Esophagus muscularis mucosa (tissue), 4 donors: ENCODE measurements around the gene NALCN. TPM values are rescaled to one million over a fixed set of nuclear protein-coding genes. Genes with fewer than 3 reads are reported as not detected.

ENCODE experiments used
- DNase-seq: peaks from one replicate; pipeline ENCODE4 v3.0.0-alpha.2; 2017; ENCODE audit errors: extremely low spot score
- H3K27ac ChIP-seq, 4 donors: fragments of 200-600 bp; sonication (generic); replicated peaks in 1 of 4; 1 replicate in 3 of 4; 2 replicates in 1 of 4; pipeline ENCODE4 v1.5.1; 2016 to 2019; ENCODE audit warnings: mild to moderate bottlenecking in 1 of 4
- H3K27me3 ChIP-seq, 4 donors: fragments of 200-600 bp; sonication (generic); one replicate each; pipeline versions ENCODE4 v1.5.1 to v1.6.0; 2016 to 2019
- H3K36me3 ChIP-seq, 4 donors: fragments of 200-600 bp; sonication (generic); one replicate each; pipeline ENCODE4 v1.5.1; 2016 to 2019
- H3K4me1 ChIP-seq, 4 donors: fragments of 200-600 bp; sonication (generic); one replicate each; pipeline ENCODE4 v1.5.1; 2016 to 2019
- H3K4me3 ChIP-seq, 4 donors: fragments of 200-600 bp; sonication (generic); 1 replicate in 2 of 4; 2 replicates in 2 of 4; pipeline ENCODE4 v1.5.1; 2016 to 2019; ENCODE audit warnings: mild to moderate bottlenecking in 4 of 4, moderate library complexity in 1 of 4
- H3K9me3 ChIP-seq, 4 donors: fragments of 200-600 bp; sonication (generic); 1 replicate in 3 of 4; 2 replicates in 1 of 4; pipeline ENCODE4 v1.5.1; 2016 to 2019
- EP300 ChIP-seq: sonication (generic); formaldehyde crosslinking; IDR thresholded peaks from one replicate; pipeline ENCODE4 v1.6.1; 2017; ENCODE audit warnings: antibody characterized with exemption
- POLR2A ChIP-seq: fragments of 450-650 bp; IDR thresholded peaks from one replicate; pipeline ENCODE4 v1.6.1; 2017; ENCODE audit warnings: antibody characterized with exemption, moderate library complexity, mild to moderate bottlenecking, low read depth
- POLR2AphosphoS5 ChIP-seq, 2 donors: sonication (generic); formaldehyde crosslinking; IDR thresholded peaks; one replicate each; pipeline ENCODE4 v1.6.1; 2017; ENCODE audit warnings: antibody characterized with exemption in 2 of 2
- WGBS: methylation state at CpG from one replicate; pipeline ENCODE4 v1.1.5; 2018; 5-methylcytosine and 5-hydroxymethylcytosine counted together
- intact Hi-C: fragments of 100-400 bp; cut with DNase I; formaldehyde crosslinking; loops from one replicate; pipeline ENCODE4 v1.15.1; 2023
- total RNA-seq, 4 donors: library from RNA; depleted of rRNA; stranded (reverse); fragments of >200 nt; gene quantifications; one replicate each; pipeline versions ENCODE4 v1.1.0 to v1.2.1, GENCODE V29; 2016
- TF ChIP-seq, protein P1 (sequence below), 3 experiments: fragments of 200-600 bp in 2 of 3; fragments of 450-650 bp in 1 of 3; sonication (generic) in 2 of 3; IDR thresholded peaks; one replicate each; pipeline ENCODE4 v1.5.1; 2017 to 2019; ENCODE audit warnings: antibody characterized with exemption in 3 of 3, mild to moderate bottlenecking in 2 of 3, moderate library complexity in 1 of 3

NALCN gene
- total RNA-seq, 4 donors from 2014 or later: 0.42 to 0.83 (median 0.54) TPM

DNA sequence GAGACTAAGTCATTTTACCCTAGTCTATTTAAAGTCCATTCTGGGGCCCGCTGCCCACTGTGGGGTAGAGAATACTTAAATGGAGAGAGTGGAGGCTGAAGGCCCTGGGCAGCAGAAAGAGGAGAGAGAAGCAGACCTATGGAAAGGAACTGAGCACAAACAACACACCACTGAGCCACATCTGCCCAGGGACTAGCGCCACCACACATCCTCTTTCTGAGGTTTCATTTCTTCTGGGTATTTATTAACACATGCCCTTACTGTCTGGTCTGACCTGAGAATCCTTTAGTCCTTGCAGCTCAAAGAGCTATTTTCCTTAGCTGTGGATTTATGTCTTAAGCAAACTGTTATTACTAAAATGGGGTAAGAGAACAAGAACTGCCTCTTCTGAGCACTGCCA, 154.0 kb downstream of the NALCN start:
- no peaks in the 10 kb centered on the region for H3K4me1 ChIP-seq
- TF ChIP-seq POLR2A: no peak
- H3K27me3 ChIP-seq: no peaks in the 10 kb centered on the region
- H3K9me3 ChIP-seq: no peaks in the 10 kb centered on the region
- no peak overlapping the region for H3K27ac ChIP-seq
- DNase-seq: no peak
- intact Hi-C loops: no loop called here
- WGBS: 85% methylated on average over 2 of the region's 2 CpGs
- H3K4me3 ChIP-seq: no peak overlapping the region
- H3K36me3 ChIP-seq: no peaks in the 10 kb centered on the region

DNA sequence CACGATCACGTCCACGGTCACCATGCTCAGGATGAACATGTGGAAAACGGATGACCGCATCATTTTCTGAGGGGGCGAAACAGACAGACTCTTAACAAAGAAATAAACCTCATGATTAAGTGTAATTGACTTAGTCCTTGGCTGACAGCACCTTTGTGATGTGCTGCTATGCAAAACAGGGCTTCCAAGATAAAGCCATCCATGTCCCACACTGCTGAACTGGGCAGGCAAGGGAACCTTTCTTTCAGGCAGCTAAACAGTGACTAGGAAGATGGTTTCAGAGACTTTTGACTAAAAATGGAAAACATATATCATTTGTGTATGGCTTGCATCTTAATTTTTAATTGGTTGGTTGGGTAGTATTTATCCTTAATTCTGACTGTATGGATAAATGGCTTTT, 157.8 kb downstream of the NALCN start:
- DNase-seq: no peak
- Histone ChIP-seq H3K4me1 (no peaks in the 10 kb centered on the region), H3K27ac (no peak overlapping the region), H3K27me3 (no peaks in the 10 kb centered on the region), H3K4me3 (no peak overlapping the region), H3K36me3 (no peaks in the 10 kb centered on the region), H3K9me3 (no peaks in the 10 kb centered on the region)
- TF ChIP-seq POLR2AphosphoS5 (IDR thresholded peaks at IDR 0.05): no peak
- TF ChIP-seq EP300: no peak
- TF ChIP-seq POLR2A: no peak
- TF ChIP-seq, protein P1, sequence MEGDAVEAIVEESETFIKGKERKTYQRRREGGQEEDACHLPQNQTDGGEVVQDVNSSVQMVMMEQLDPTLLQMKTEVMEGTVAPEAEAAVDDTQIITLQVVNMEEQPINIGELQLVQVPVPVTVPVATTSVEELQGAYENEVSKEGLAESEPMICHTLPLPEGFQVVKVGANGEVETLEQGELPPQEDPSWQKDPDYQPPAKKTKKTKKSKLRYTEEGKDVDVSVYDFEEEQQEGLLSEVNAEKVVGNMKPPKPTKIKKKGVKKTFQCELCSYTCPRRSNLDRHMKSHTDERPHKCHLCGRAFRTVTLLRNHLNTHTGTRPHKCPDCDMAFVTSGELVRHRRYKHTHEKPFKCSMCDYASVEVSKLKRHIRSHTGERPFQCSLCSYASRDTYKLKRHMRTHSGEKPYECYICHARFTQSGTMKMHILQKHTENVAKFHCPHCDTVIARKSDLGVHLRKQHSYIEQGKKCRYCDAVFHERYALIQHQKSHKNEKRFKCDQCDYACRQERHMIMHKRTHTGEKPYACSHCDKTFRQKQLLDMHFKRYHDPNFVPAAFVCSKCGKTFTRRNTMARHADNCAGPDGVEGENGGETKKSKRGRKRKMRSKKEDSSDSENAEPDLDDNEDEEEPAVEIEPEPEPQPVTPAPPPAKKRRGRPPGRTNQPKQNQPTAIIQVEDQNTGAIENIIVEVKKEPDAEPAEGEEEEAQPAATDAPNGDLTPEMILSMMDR (IDR thresholded peaks at IDR 0.05): no peak
- intact Hi-C loops: no loop called here
- 94% methylated on average over 6 of the region's 6 CpGs for WGBS

DNA sequence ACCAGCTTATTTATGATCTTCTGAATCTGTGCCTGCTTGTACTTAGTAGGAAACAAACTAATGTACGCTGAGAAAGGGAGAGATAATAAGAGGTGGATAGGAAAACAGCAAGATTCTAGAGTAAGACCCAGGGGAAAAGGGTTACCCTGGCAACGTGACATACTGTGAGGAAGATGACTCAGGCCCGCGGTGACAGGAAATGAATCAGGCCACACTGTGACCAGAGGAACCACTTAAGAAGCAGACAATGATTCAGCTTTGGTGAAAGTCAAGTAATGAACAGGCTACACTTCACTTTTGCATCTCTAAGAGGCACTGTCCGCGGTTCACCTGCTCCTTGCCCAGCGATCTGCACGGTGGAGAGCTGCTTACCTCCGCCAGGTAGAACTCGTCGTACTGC, 158.2 kb downstream of the NALCN start:
- Histone ChIP-seq H3K4me3 (no peak overlapping the region), H3K9me3 (no peaks in the 10 kb centered on the region), H3K36me3 (no peaks in the 10 kb centered on the region), H3K27me3 (no peaks in the 10 kb centered on the region), H3K27ac (no peak overlapping the region), H3K4me1 (no peaks in the 10 kb centered on the region)
- intact Hi-C loops: no loop called here
- no peak for DNase-seq
- WGBS: 70% methylated on average over 11 of the region's 11 CpGs
- no peak for TF ChIP-seq POLR2AphosphoS5 (IDR thresholded peaks at IDR 0.05)

GRCh38 chr13:101248739-101249514, 167.4 kb downstream of the NALCN start:
- no peak for TF ChIP-seq POLR2AphosphoS5 (IDR thresholded peaks at IDR 0.05)
- TF ChIP-seq POLR2A: no peak
- no peak for TF ChIP-seq EP300
- TF ChIP-seq, protein P1 (IDR thresholded peaks at IDR 0.05): no peak
- WGBS: 41% methylated on average over 2 of the region's 2 CpGs

DNA sequence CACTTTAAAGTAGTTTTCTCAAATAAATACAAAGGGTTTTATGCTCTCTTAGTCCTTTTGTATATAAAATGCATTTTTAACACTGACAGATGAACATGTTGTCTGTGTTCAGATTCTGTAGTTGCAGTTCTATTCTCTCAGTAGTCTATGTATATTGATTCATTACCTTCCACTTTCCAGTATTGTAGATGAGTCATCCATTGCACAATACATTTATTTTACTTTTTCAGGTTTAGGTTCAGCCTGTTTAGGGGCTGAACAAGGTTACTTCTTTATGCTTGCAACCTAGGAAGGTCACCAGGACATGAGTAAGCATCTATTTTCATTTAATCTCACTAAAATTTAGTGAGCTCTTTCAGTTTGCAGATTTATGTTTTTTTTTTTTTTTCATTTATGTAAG, 173.6 kb downstream of the NALCN start:
- no peak overlapping the region for H3K4me3 ChIP-seq
- no peak for DNase-seq
- H3K9me3 ChIP-seq: no peaks in the 10 kb centered on the region
- no peak overlapping the region for H3K27ac ChIP-seq
- no peaks in the 10 kb centered on the region for H3K27me3 ChIP-seq
- intact Hi-C loops: no loop called here
- TF ChIP-seq POLR2AphosphoS5 (IDR thresholded peaks at IDR 0.05): no peak
- TF ChIP-seq, protein P1 (IDR thresholded peaks at IDR 0.05): no peak
- no peak for TF ChIP-seq POLR2A
- TF ChIP-seq EP300: no peak
- H3K36me3 ChIP-seq: no peaks in the 10 kb centered on the region
- no peaks in the 10 kb centered on the region for H3K4me1 ChIP-seq

More at GRCh38 chr13:101248739-101249514, 167.4 kb downstream of the NALCN start:
- intact Hi-C loops: no loop called here
- H3K36me3 ChIP-seq: no peaks in the 10 kb centered on the region
- DNase-seq: no peak
- H3K27ac ChIP-seq: no peak overlapping the region
- H3K27me3 ChIP-seq: no peaks in the 10 kb centered on the region
- H3K4me1 ChIP-seq: no peaks in the 10 kb centered on the region
- H3K9me3 ChIP-seq: peaks cover 0 to 9% (median 3%) of the 10 kb centered on the region in 4 donors
- H3K4me3 ChIP-seq: no peak overlapping the region

DNA sequence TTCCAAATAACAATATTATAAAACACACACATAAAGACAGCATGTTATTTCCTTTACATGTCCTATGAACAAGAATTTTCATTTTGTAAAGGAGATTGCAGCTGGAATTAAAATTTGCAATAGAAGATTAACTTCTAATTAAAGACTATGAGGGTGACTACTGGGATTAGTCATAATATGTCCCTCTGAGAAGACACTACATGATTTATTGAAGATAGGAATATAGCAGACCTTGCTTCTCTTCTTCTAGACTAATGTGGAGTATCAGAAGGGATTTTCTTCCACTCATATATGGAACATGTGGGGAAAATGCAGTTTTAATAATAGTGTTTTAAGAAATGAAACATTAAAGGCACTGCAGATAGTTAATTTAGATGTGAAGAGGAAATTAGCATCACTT, 177.8 kb downstream of the NALCN start:
- no peak overlapping the region for H3K27ac ChIP-seq
- no peaks in the 10 kb centered on the region for H3K9me3 ChIP-seq
- TF ChIP-seq POLR2AphosphoS5 (IDR thresholded peaks at IDR 0.05) (no peak), POLR2A (no peak), EP300 (no peak)
- TF ChIP-seq, protein P1 (IDR thresholded peaks at IDR 0.05): no peak
- no peak overlapping the region for H3K4me3 ChIP-seq
- no peaks in the 10 kb centered on the region for H3K4me1 ChIP-seq
- intact Hi-C loops: no loop called here
- no peak for DNase-seq
- H3K36me3 ChIP-seq: no peaks in the 10 kb centered on the region
- no peaks in the 10 kb centered on the region for H3K27me3 ChIP-seq
